Adrenal gland (tissue), 5 donors: Measurements from ENCODE around the gene PCGF1.

Experiments
- POLR2A ChIP-seq, 2 donors: fragments of 450-650 bp; IDR thresholded peaks; one replicate each; pipeline ENCODE4 v1.6.1; 2017; ENCODE audit warnings: antibody characterized with exemption in 2 of 2, mild to moderate bottlenecking in 2 of 2, moderate library complexity in 1 of 2
- TF ChIP-seq, protein P1 (sequence below), 6 experiments: fragments of 450-650 bp in 4 of 6; fragments of 200-600 bp in 2 of 6; sonication (generic) in 1 of 6; IDR thresholded peaks; 1 replicate in 5 of 6; 2 replicates in 1 of 6; pipeline versions ENCODE4 v1.5.1 to v1.8.0; 2016 to 2021; ENCODE audit warnings: antibody characterized with exemption in 6 of 6, mild to moderate bottlenecking in 2 of 6, moderate library complexity in 1 of 6
- donor health status: DM: no; HTN: no; CAD: no.

DNA sequence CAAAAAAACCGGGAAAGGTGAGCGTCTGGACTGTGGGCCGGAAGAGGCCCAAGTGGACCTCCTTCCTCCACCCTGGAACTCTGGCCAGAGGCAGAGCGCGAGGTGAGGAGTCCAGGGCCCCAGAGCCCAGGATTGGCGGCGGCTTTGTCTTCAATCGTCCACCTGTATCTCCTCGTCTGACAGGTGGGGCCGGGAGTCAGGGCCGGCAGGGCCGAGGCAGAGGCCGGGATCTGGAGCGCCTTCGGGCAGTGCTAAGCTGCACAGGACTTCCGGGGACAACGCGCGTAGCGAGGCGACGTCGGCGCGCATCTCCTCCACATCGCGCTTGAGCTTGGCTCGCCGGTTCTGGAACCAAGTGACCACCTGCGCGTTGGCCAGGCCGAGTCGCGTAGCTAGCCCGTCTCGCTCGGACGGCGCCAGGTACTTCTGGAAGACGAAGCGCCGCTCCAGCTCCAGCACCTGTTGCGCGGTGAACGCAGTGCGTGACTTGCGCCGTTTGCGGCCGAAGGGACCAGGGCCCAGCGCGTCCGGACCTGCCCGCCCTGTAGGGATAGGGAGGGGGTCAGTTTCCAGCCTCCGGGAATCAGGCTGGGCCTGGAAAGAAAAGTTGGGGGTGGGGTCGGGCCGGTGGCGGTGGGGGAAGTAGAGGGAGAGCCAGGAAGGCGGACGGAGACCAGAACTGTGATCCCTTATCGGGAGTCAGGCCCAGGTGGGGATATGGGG, 9.6 kb downstream of the PCGF1 start:
- TF ChIP-seq, protein P1, sequence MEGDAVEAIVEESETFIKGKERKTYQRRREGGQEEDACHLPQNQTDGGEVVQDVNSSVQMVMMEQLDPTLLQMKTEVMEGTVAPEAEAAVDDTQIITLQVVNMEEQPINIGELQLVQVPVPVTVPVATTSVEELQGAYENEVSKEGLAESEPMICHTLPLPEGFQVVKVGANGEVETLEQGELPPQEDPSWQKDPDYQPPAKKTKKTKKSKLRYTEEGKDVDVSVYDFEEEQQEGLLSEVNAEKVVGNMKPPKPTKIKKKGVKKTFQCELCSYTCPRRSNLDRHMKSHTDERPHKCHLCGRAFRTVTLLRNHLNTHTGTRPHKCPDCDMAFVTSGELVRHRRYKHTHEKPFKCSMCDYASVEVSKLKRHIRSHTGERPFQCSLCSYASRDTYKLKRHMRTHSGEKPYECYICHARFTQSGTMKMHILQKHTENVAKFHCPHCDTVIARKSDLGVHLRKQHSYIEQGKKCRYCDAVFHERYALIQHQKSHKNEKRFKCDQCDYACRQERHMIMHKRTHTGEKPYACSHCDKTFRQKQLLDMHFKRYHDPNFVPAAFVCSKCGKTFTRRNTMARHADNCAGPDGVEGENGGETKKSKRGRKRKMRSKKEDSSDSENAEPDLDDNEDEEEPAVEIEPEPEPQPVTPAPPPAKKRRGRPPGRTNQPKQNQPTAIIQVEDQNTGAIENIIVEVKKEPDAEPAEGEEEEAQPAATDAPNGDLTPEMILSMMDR (IDR thresholded peaks at IDR 0.05): no peak
- TF ChIP-seq POLR2A (IDR thresholded peaks at IDR 0.05): no peak
